HL-60/S4 treated with retinoic acid at 250 ng/mL for 4 days and 3 days (cell line): ENCODE results near the gene DMC1.

Source experiments
- in situ Hi-C: fragments of 300-500 bp; cut with MboI; formaldehyde crosslinking; loops from 2 replicates; pipeline ENCODE4 v1.7.0; 2022; ENCODE audit warnings: low sequenced_read_pairs

The DMC1 gene

GRCh38 chr22:38503021-38503420 lies 67.0 kb downstream of the DMC1 start:
- in situ Hi-C loops = no loop called here

GRCh38 chr22:38501797-38502672 lies 67.9 kb downstream of the DMC1 start:
- in situ Hi-C loops = no loop called here

GRCh38 chr22:38497869-38498268 lies 72.1 kb downstream of the DMC1 start:
- in situ Hi-C loops = no loop called here

- in situ Hi-C loops = no loop called here
These were observed 75.0 kb downstream of the DMC1 start for GRCh38 chr22:38494939-38495338.

- in situ Hi-C loops = no loop called here
These were observed 75.5 kb downstream of the DMC1 start for GRCh38 chr22:38494498-38494897.

- in situ Hi-C loops = no loop called here
These were observed 78.2 kb downstream of the DMC1 start for GRCh38 chr22:38491707-38492348.

GRCh38 chr22:38490915-38491314 lies 79.1 kb downstream of the DMC1 start:
- in situ Hi-C loops = no loop called here

GRCh38 chr22:38490475-38490874 lies 79.5 kb downstream of the DMC1 start:
- in situ Hi-C loops = no loop called here

- in situ Hi-C loops = no loop called here
These were observed 80.3 kb downstream of the DMC1 start for GRCh38 chr22:38489561-38490145.

GRCh38 chr22:38489142-38489541 lies 80.8 kb downstream of the DMC1 start:
- in situ Hi-C loops = no loop called here

- in situ Hi-C loops = no loop called here
These were observed 82.0 kb downstream of the DMC1 start for GRCh38 chr22:38487946-38488345.

- in situ Hi-C loops = no loop called here
These were observed 84.2 kb downstream of the DMC1 start for GRCh38 chr22:38485783-38486182.

GRCh38 chr22:38484244-38484643 lies 85.7 kb downstream of the DMC1 start:
- in situ Hi-C loops = no loop called here

GRCh38 chr22:38482662-38483308 lies 87.2 kb downstream of the DMC1 start:
- in situ Hi-C loops = no loop called here

- in situ Hi-C loops = no loop called here
These were observed 88.1 kb downstream of the DMC1 start for GRCh38 chr22:38481871-38482332.

GRCh38 chr22:38481162-38481870 lies 88.7 kb downstream of the DMC1 start:
- in situ Hi-C loops = no loop called here

GRCh38 chr22:38479096-38479837 lies 90.7 kb downstream of the DMC1 start:
- in situ Hi-C loops = no loop called here

GRCh38 chr22:38477585-38477984 lies 92.4 kb downstream of the DMC1 start:
- in situ Hi-C loops = no loop called here

GRCh38 chr22:38474003-38474607 lies 95.9 kb downstream of the DMC1 start:
- in situ Hi-C loops = no loop called here

- in situ Hi-C loops = no loop called here
These were observed 98.7 kb downstream of the DMC1 start for GRCh38 chr22:38471237-38471636.
